ENCODE data around the gene KRTAP5-1. TPM values are rescaled to one million over a fixed set of nuclear protein-coding genes. Genes with fewer than 3 reads are reported as not detected.
"Not testable (repeated sequence)": the region's sequence is repeated elsewhere in the genome, so short reads cannot be mapped to it uniquely, and the experiment has no call there.

Gene KRTAP5-1
- total RNA-seq, 4 donors from 2014 or later, result not detected

- no peaks in the 10 kb centered on the region for H3K4me1 ChIP-seq
- no peak overlapping the region for H3K4me3 ChIP-seq
- no peaks in the 10 kb centered on the region for H3K27me3 ChIP-seq
- no peak overlapping the region for H3K27ac ChIP-seq
- TF ChIP-seq POLR2A (IDR thresholded peaks at IDR 0.05), result no peak
- no peak for TF ChIP-seq CTCF (IDR thresholded peaks at IDR 0.05)
- no peaks in the 10 kb centered on the region for H3K9me3 ChIP-seq
- H3K36me3 ChIP-seq, result no peaks in the 10 kb centered on the region
- no peak for DNase-seq
These were observed 19.6 kb upstream of the KRTAP5-1 start for GRCh38 chr11:1604711-1605110.

GRCh38 chr11:1604181-1604580, 19.1 kb upstream of the KRTAP5-1 start:
- no peak overlapping the region for H3K27ac ChIP-seq
- no peaks in the 10 kb centered on the region for H3K9me3 ChIP-seq
- no peak overlapping the region for H3K4me3 ChIP-seq
- DNase-seq, result no peak
- H3K27me3 ChIP-seq, result no peaks in the 10 kb centered on the region
- no peaks in the 10 kb centered on the region for H3K4me1 ChIP-seq
- H3K36me3 ChIP-seq, result no peaks in the 10 kb centered on the region
- TF ChIP-seq POLR2A (IDR thresholded peaks at IDR 0.05), result no peak
- TF ChIP-seq CTCF (IDR thresholded peaks at IDR 0.05), result no peak

DNA sequence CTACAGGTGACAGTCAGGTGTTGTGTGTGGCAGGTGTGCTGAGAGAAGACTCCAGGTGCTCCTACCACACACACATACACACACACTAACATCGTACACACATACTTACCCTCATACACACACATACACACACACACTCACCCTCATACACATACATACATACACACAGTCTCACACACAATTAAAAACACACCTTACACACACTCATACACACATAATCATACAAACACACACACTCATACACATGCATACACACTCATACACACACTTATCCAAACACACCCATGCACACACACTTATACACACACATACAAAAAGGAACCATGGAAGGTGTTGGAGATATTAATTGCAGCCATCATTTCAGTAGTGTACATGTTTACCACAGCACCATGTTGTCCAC, 18.5 kb upstream of the KRTAP5-1 start:
- H3K36me3 ChIP-seq, result no peaks in the 10 kb centered on the region
- no peak overlapping the region for H3K27ac ChIP-seq
- no peaks in the 10 kb centered on the region for H3K4me1 ChIP-seq
- no peaks in the 10 kb centered on the region for H3K9me3 ChIP-seq
- no peak for DNase-seq
- no peak for TF ChIP-seq CTCF (IDR thresholded peaks at IDR 0.05)
- no peak for TF ChIP-seq POLR2A (IDR thresholded peaks at IDR 0.05)
- H3K4me3 ChIP-seq, result no peak overlapping the region
- no peaks in the 10 kb centered on the region for H3K27me3 ChIP-seq

GRCh38 chr11:1601663-1602062, 16.6 kb upstream of the KRTAP5-1 start:
- not testable (repeated sequence) for H3K9me3 ChIP-seq, H3K27ac ChIP-seq, H3K4me1 ChIP-seq, H3K27me3 ChIP-seq, H3K36me3 ChIP-seq, H3K4me3 ChIP-seq, DNase-seq

DNA sequence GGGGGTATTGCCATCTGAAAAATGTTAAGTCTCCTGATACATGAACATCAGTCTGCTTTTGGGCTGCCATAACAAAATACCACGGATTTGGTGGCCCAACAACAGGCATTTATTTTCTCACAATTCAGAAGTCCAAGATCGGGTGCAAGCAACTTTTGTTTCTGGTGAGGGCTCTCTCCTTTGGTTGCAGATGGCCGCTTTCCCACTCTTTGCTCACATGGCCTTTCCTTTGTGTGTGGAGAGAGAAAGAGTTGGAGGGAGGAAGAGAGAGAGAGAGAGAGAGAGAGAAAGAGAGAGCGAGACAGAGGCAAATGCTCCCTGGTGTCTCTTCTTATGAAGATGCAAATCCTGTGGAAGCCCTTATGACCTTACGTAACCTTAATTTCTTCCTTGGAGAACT, 15.5 kb upstream of the KRTAP5-1 start:
- no peaks in the 10 kb centered on the region for H3K27me3 ChIP-seq
- H3K9me3 ChIP-seq, result no peaks in the 10 kb centered on the region
- H3K27ac ChIP-seq, result no peak overlapping the region
- no peak for TF ChIP-seq POLR2A (IDR thresholded peaks at IDR 0.05)
- no peak for TF ChIP-seq CTCF (IDR thresholded peaks at IDR 0.05)
- H3K36me3 ChIP-seq, result no peaks in the 10 kb centered on the region
- no peak for DNase-seq
- no peak overlapping the region for H3K4me3 ChIP-seq
- H3K4me1 ChIP-seq, result peaks cover 0 to 3% (median 0%) of the 10 kb centered on the region in 4 donors

DNA sequence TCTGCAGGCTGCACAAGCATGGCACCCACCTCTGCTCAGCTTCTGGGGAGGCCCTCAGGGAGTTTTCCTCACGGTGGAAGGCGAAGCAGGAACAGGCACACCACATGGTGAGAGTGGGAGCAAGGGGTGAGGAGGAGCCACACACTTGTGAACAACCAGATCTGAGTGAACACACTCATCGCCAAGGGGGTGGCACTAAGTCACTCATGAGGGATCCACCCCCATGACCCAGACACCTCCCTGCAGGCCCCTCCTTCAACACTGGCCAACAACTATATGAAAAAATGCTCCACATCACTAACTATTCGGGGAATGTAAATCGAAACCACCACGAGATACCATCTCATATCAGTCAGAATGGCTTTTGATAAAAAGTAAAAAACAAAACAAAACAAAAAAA, 13.7 kb upstream of the KRTAP5-1 start:
- no peak overlapping the region for H3K27ac ChIP-seq
- no peak overlapping the region for H3K4me3 ChIP-seq
- DNase-seq, result no peak
- peaks cover 0 to 3% (median 0%) of the 10 kb centered on the region in 4 donors for H3K4me1 ChIP-seq
- no peaks in the 10 kb centered on the region for H3K27me3 ChIP-seq
- H3K36me3 ChIP-seq, result no peaks in the 10 kb centered on the region
- no peaks in the 10 kb centered on the region for H3K9me3 ChIP-seq
- TF ChIP-seq POLR2A (IDR thresholded peaks at IDR 0.05), result no peak
- TF ChIP-seq CTCF (IDR thresholded peaks at IDR 0.05), result no peak

GRCh38 chr11:1598406-1598805, 13.3 kb upstream of the KRTAP5-1 start:
- not testable (repeated sequence) for H3K36me3 ChIP-seq, DNase-seq, H3K9me3 ChIP-seq, H3K4me1 ChIP-seq, H3K4me3 ChIP-seq, H3K27me3 ChIP-seq, H3K27ac ChIP-seq

All from Peyer's patch (tissue), 4 donors.